Endothelial cell of umbilical vein (primary cell): ENCODE measurements around the gene SLC9A3. TPM values are rescaled to one million over a fixed set of nuclear protein-coding genes. Genes with fewer than 3 reads are reported as not detected.

Experiments used
- BruUV-seq: library from RNA; stranded (reverse); fragments of 400-500 nt; replicated peaks from 2 replicates; lab custom pipeline; 2021; lab: Mats Ljungman, UMichigan
- CTCF ChIA-PET: fragments of 300-600, 350-600 bp; sonication (Branson Sonifier 250); formaldehyde crosslinking; loops from one replicate; lab custom pipeline; 2021; ENCODE audit warnings: antibody characterized with exemption, inconsistent platforms; lab: Charles Lee
- POLR2A ChIA-PET: fragments of 300-600, 350-600 bp; sonication (Branson Sonifier 250); formaldehyde crosslinking; loops from one replicate; lab custom pipeline; 2021; ENCODE audit warnings: antibody characterized with exemption, inconsistent platforms; lab: Charles Lee
- DNase-seq: peaks from one replicate; pipeline ENCODE4 v3.0.0-alpha.2; 2011; ENCODE audit warnings: low read depth, low spot score
- FAIRE-seq: peaks from 2 replicates; lab custom pipeline; 2011; peaks lifted over from hg19 to GRCh38; lab: Jason Lieb, UNC
- H2AFZ ChIP-seq: 2 replicates; pipeline ENCODE4 v1.6.0; 2012; ENCODE audit warnings: low read depth, low read length, control low read depth, inconsistent platforms
- H3K27ac ChIP-seq: 2 replicates; pipeline ENCODE4 v1.5.1; 2011; ENCODE audit warnings: low read depth, mild to moderate bottlenecking, control low read depth, low read length, moderate library complexity; ENCODE audit not compliant: insufficient read depth
- H3K27me3 ChIP-seq, 2 experiments: 2 replicates each; pipeline versions ENCODE4 v1.6.0 to v1.6.1; 2011; ENCODE audit warnings: low read length in 2 of 2, mixed read lengths in 1 of 2; ENCODE audit not compliant: control insufficient read depth in 2 of 2, insufficient read depth in 2 of 2
- H3K36me3 ChIP-seq, 2 experiments: 2 replicates in 1 of 2; 3 replicates in 1 of 2; pipeline ENCODE4 v1.5.1; 2011; ENCODE audit warnings: low read length in 2 of 2, mild to moderate bottlenecking in 1 of 2, moderate library complexity in 1 of 2; ENCODE audit not compliant: control insufficient read depth in 2 of 2, insufficient read depth in 2 of 2; ENCODE audit errors: extremely low read depth in 1 of 2
- H3K4me1 ChIP-seq: 3 replicates; pipeline ENCODE4 v1.5.1; 2011; ENCODE audit warnings: mild to moderate bottlenecking, low read length; ENCODE audit not compliant: control insufficient read depth, insufficient read depth; ENCODE audit errors: extremely low read depth
- H3K4me2 ChIP-seq: 2 replicates; pipeline ENCODE4 v1.6.1; 2011; ENCODE audit warnings: low read length, control low read depth, mixed read lengths; ENCODE audit not compliant: insufficient read depth
- H3K4me3 ChIP-seq, 3 experiments: fragments of 200-600 bp in 1 of 3; sonication (generic), shearing (Covaris generic) in 1 of 3; replicated peaks in 1 of 3; 2 replicates each; pipeline ENCODE4 v1.5.1; 2011 to 2016; ENCODE audit warnings: control low read depth in 3 of 3, low read length in 3 of 3, mild to moderate bottlenecking in 2 of 3, inconsistent platforms in 1 of 3, low read depth in 1 of 3, moderate library complexity in 1 of 3; ENCODE audit not compliant: insufficient read depth in 1 of 3
- H3K79me2 ChIP-seq: 2 replicates; pipeline ENCODE4 v1.6.0; 2012; ENCODE audit warnings: low read length, inconsistent platforms; ENCODE audit not compliant: control insufficient read depth, insufficient read depth
- H3K9ac ChIP-seq: replicated peaks from 2 replicates; pipeline ENCODE3; 2011; ENCODE audit warnings: low read length, control low read depth; ENCODE audit not compliant: insufficient read depth; ENCODE audit errors: extremely low read depth
- H3K9me1 ChIP-seq: replicated peaks from 3 replicates; pipeline ENCODE4 v1.6.0; 2011; ENCODE audit warnings: mild to moderate bottlenecking, low read length; ENCODE audit not compliant: control insufficient read depth, insufficient read depth; ENCODE audit errors: extremely low read depth
- H3K9me3 ChIP-seq: replicated peaks from 2 replicates; pipeline ENCODE4 v1.5.1; 2012; ENCODE audit warnings: low read length, inconsistent platforms; ENCODE audit not compliant: control insufficient read depth, insufficient read depth
- H4K20me1 ChIP-seq: replicated peaks from 2 replicates; pipeline ENCODE3; 2011; ENCODE audit warnings: mild to moderate bottlenecking, low read length; ENCODE audit not compliant: control insufficient read depth, insufficient read depth; ENCODE audit errors: extremely low read depth
- CTCF ChIP-seq, 2 donors: IDR thresholded peaks; 1 replicate in 1 of 2; 2 replicates in 1 of 2; pipeline ENCODE4 v1.5.1; 2011; ENCODE audit warnings: low read length in 2 of 2, mild to moderate bottlenecking in 2 of 2, moderate library complexity in 2 of 2, control low read depth in 1 of 2, inconsistent platforms in 1 of 2, low read depth in 1 of 2; ENCODE audit not compliant: insufficient read depth in 1 of 2; ENCODE audit errors: extremely low read depth in 1 of 2
- EZH2 ChIP-seq: IDR thresholded peaks from 2 replicates; pipeline ENCODE4 v1.6.1; 2012; ENCODE audit warnings: borderline replicate concordance, low read depth, mild to moderate bottlenecking, moderate library complexity, low read length, inconsistent platforms; ENCODE audit not compliant: severe bottlenecking
- FOS ChIP-seq: IDR thresholded peaks from 2 replicates; pipeline ENCODE4 v1.6.1; 2011; ENCODE audit warnings: mild to moderate bottlenecking, low read length, moderate library complexity, borderline replicate concordance; ENCODE audit not compliant: insufficient read depth
- GATA2 ChIP-seq: IDR thresholded peaks from 2 replicates; pipeline ENCODE4 v1.7.0; 2011; ENCODE audit warnings: low read depth, mild to moderate bottlenecking, moderate library complexity, mixed read lengths, low read length; ENCODE audit not compliant: insufficient read length, insufficient read depth
- JUN ChIP-seq: IDR thresholded peaks from 2 replicates; pipeline ENCODE4 v1.6.1; 2011; ENCODE audit warnings: borderline replicate concordance, low read depth; ENCODE audit not compliant: insufficient read length, insufficient read depth
- MAX ChIP-seq: IDR thresholded peaks from 2 replicates; pipeline ENCODE4 v1.6.1; 2011; ENCODE audit not compliant: insufficient read depth, insufficient read length
- MYC ChIP-seq: IDR thresholded peaks from one replicate; pipeline ENCODE4 v1.6.1; 2011; ENCODE audit warnings: mild to moderate bottlenecking, low read depth, low read length
- POLR2A ChIP-seq: IDR thresholded peaks from 2 replicates; pipeline ENCODE4 v1.6.1; 2012; ENCODE audit warnings: low read depth, mild to moderate bottlenecking, control low read depth, low read length
- POLR2AphosphoS5 ChIP-seq: IDR thresholded peaks from 2 replicates; pipeline ENCODE4 v1.6.1; 2012; ENCODE audit warnings: low read depth, mild to moderate bottlenecking, control low read depth, low read length, moderate library complexity; ENCODE audit not compliant: insufficient read depth
- dilution Hi-C: fragments of 300-500 bp; cut with MboI; formaldehyde crosslinking; loops from one replicate; pipeline ENCODE4 v1.15.0; 2019; ENCODE audit warnings: low sequenced_read_pairs; ENCODE audit not compliant: extremely low pct_ligation_motif_present
- intact Hi-C: fragments of 100-400 bp; cut with micrococcal nuclease; formaldehyde crosslinking; loops from one replicate; pipeline ENCODE4 v1.10.0; 2022
- polyA plus RNA-seq, 4 experiments: library from polyadenylated mRNA; depleted of rRNA in 3 of 4; stranded (reverse) in 3 of 4; unstranded in 1 of 4; fragments of >200 nt; gene quantifications; 2 replicates each; pipeline versions ENCODE4 v1.2.1 to v1.2.3, GENCODE V29; 2011 to 2012; ENCODE audit warnings: missing spikeins in 1 of 4
- total RNA-seq: library from RNA; stranded (reverse); gene quantifications from 2 replicates; pipeline ENCODE4 v1.2.3, GENCODE V29; 2021

Gene SLC9A3
- total and polyA plus RNA-seq, 2 donors (not counting 3 experiments of a cell fraction or from before 2014, with no cell fraction given) = 0.79 to 0.82 TPM

GRCh38 chr5:566636-567309 lies 42.5 kb upstream of the SLC9A3 start:
- POLR2A ChIA-PET = no interaction called here
- dilution Hi-C loops = no loop called here
- intact Hi-C loops = no loop called here
- FAIRE-seq (no peak), DNase-seq (no peak)
- Histone ChIP-seq H4K20me1 (no peaks in the 10 kb centered on the region), H3K4me2 (no peak overlapping the region), H3K27ac (no peak overlapping the region), H3K36me3 (no peaks in the 10 kb centered on the region), H3K27me3 (peaks cover 0 to 5% of the 10 kb centered on the region in 2 experiments), H3K4me1 (no peaks in the 10 kb centered on the region), H2AFZ (no peak overlapping the region), H3K9ac (no peak overlapping the region), H3K9me3 (no peaks in the 10 kb centered on the region), H3K9me1 (no peaks in the 10 kb centered on the region), H3K4me3 (no peak overlapping the region), H3K79me2 (no peaks in the 10 kb centered on the region)
- CTCF ChIA-PET = no interaction called here
- no TSS peak for BruUV-seq
- no peak for TF ChIP-seq JUN
- TF ChIP-seq GATA2 = no peak
- no peak for TF ChIP-seq MYC
- TF ChIP-seq EZH2 = no peak
- no peak for TF ChIP-seq MAX
- no peak for TF ChIP-seq POLR2AphosphoS5
- no peak for TF ChIP-seq FOS
- no peak for TF ChIP-seq POLR2A
- TF ChIP-seq CTCF (IDR thresholded peaks at IDR 0.05; ENCODE audit: extremely low read depth in 1 of 2, insufficient read depth in 1 of 2, low read depth in 1 of 2, low read length in 2 of 2) = no peak
